ENCODE data around the gene ZNF107. TPM values are rescaled to one million over a fixed set of nuclear protein-coding genes. Genes with fewer than 3 reads are reported as not detected.
A peak's percentile ranks its signal among the peaks of the same experiment; 100 is the strongest.

Gene ZNF107
- total and polyA plus RNA-seq, 2 donors (not counting 1 experiment from before 2014, with no cell fraction given) = 22.0 to 70.7 TPM

DNA sequence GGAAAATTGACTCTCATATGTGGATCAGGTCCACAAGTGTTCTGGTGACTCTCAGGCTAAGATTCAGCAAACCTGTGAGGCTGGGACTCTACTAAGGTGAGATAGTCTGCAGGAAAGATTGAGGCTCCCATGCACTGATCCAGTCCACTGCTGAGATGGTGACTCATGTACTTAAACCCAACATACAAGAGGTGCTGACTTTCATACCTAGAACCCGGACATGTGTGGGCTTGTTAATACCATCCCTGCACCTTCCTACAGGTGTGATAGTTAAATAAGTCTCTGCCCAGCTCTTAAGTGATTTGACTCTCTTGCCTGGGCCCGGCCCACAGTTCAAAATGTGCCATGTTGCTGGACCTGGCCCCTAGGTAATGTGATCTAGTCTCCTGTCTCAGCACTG, 27.1 kb upstream of the ZNF107 start:
- no peak overlapping the region for H3K4me2 ChIP-seq (replicated peaks; ENCODE audit: low read depth, low read length, poor library complexity, severe bottlenecking)
- H4K20me1 ChIP-seq (ENCODE audit: control insufficient read depth, insufficient read depth, low read length, poor library complexity, severe bottlenecking) = no peaks in the 10 kb centered on the region
- H3K27ac ChIP-seq (ENCODE audit: low read length in 2 of 2) = no peak overlapping the region
- no peaks in the 10 kb centered on the region for H3K79me2 ChIP-seq (ENCODE audit: control insufficient read depth, insufficient read depth, low read length)
- WGBS (ENCODE audit: insufficient coverage) = 93% methylated on average over 2 of the region's 2 CpGs
- ATAC-seq (ENCODE audit: low read depth) (no peak), DNase-seq (no peak)
- Mint-ChIP-seq H3K4me1 (no peaks in the 10 kb centered on the region), H3K9me3 (ENCODE audit: insufficient read depth) (no peaks in the 10 kb centered on the region), H3K27ac (no peak overlapping the region), H3K4me3 (no peak overlapping the region), H3K27me3 (no peaks in the 10 kb centered on the region)
- POLR2A ChIA-PET = no interaction called here
- H3K36me3 ChIP-seq (replicated peaks in 1 of 2; ENCODE audit: control extremely low read depth in 1 of 2, control insufficient read depth in 1 of 2, extremely low read depth in 1 of 2, insufficient read depth in 2 of 2, low read length in 1 of 2) = no peaks in the 10 kb centered on the region
- TF ChIP-seq EZH2 (IDR thresholded peaks at IDR 0.05; ENCODE audit: borderline replicate concordance, insufficient read depth, low read depth, low read length, poor library complexity, severe bottlenecking) = no peak
- TF ChIP-seq, protein P1, sequence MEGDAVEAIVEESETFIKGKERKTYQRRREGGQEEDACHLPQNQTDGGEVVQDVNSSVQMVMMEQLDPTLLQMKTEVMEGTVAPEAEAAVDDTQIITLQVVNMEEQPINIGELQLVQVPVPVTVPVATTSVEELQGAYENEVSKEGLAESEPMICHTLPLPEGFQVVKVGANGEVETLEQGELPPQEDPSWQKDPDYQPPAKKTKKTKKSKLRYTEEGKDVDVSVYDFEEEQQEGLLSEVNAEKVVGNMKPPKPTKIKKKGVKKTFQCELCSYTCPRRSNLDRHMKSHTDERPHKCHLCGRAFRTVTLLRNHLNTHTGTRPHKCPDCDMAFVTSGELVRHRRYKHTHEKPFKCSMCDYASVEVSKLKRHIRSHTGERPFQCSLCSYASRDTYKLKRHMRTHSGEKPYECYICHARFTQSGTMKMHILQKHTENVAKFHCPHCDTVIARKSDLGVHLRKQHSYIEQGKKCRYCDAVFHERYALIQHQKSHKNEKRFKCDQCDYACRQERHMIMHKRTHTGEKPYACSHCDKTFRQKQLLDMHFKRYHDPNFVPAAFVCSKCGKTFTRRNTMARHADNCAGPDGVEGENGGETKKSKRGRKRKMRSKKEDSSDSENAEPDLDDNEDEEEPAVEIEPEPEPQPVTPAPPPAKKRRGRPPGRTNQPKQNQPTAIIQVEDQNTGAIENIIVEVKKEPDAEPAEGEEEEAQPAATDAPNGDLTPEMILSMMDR (IDR thresholded peaks at IDR 0.05) = no peak
- H3K9me3 ChIP-seq (ENCODE audit: control extremely low read depth in 1 of 3, control insufficient read depth in 2 of 3, insufficient read depth in 1 of 3, low read length in 2 of 3) = no peaks in the 10 kb centered on the region
- no peaks in the 10 kb centered on the region for H3K27me3 ChIP-seq (replicated peaks in 1 of 4; ENCODE audit: control extremely low read depth in 1 of 4, control insufficient read depth in 3 of 4, insufficient read depth in 4 of 4, low read length in 3 of 4)
- H2AFZ ChIP-seq (ENCODE audit: insufficient read depth, low read depth, low read length, poor library complexity, severe bottlenecking) = peak overlapping the region; percentile 12
- H3K4me1 ChIP-seq (ENCODE audit: control insufficient read depth in 2 of 2, insufficient read depth in 2 of 2, low read length in 2 of 2) = no peaks in the 10 kb centered on the region
- intact Hi-C loops (cut with micrococcal nuclease) = loop anchor here (10.0 kb wide), 1 partner anchor 666 kb away; no protein-coding TSS in a partner anchor
- H3K9ac ChIP-seq (ENCODE audit: low read length) = no peak overlapping the region
- CTCF ChIA-PET = interaction anchor here (0.6 kb wide), 1 partner anchor 582 kb away, joined by 4 read pairs; no protein-coding TSS in a partner anchor
- no peak overlapping the region for H3K4me3 ChIP-seq (ENCODE audit: control extremely low read depth in 1 of 5, extremely low read depth in 1 of 5, insufficient read depth in 1 of 5, low read depth in 2 of 5, low read length in 4 of 5)

DNA sequence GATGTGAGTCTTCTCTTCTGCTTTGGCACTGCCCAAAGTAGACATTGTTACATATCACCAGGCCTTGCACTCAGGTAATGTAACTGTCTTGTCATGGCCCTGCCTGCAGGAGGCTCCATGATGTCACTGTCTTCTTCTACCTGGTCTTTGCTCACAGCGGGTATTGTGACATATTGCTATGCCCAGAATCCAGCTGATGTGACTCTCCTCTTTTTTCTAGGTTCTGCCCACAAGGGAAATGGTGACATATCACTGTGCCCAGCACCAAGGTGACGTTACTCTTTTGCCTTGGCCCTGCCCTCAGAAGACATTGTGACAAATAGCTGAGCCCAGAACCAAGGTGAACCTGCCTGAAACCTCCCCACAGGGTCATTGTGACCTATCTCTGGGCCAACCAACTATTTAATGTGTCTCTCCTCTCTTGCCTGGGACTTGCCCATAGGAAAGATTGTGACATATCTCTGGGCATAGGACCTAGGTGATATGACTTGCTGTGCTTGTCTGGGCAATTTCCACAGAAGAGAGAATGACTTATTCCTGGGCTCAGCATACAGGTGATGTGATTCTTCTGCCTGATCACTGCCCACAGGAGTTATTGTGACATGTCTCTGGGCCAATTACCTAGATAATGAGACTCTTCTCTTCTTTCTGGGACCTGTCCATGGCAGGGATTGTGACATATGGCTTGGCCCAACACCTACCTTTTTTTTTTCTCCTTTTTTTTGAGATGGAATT, 26.5 kb upstream of the ZNF107 start:
- Mint-ChIP-seq H3K4me3 (no peak overlapping the region), H3K27ac (no peak overlapping the region), H3K4me1 (no peaks in the 10 kb centered on the region), H3K27me3 (no peaks in the 10 kb centered on the region), H3K9me3 (ENCODE audit: insufficient read depth) (no peaks in the 10 kb centered on the region)
- intact Hi-C loops (cut with micrococcal nuclease) = loop anchor here (10.0 kb wide), 1 partner anchor 665 kb away; no protein-coding TSS in a partner anchor
- TF ChIP-seq, protein P1 (IDR thresholded peaks at IDR 0.05) = peak; percentile 13
- no peak for TF ChIP-seq EZH2 (IDR thresholded peaks at IDR 0.05; ENCODE audit: borderline replicate concordance, insufficient read depth, low read depth, low read length, poor library complexity, severe bottlenecking)
- H3K36me3 ChIP-seq (replicated peaks in 1 of 2; ENCODE audit: control extremely low read depth in 1 of 2, control insufficient read depth in 1 of 2, extremely low read depth in 1 of 2, insufficient read depth in 2 of 2, low read length in 1 of 2) = no peaks in the 10 kb centered on the region
- H3K9me3 ChIP-seq (ENCODE audit: control extremely low read depth in 1 of 3, control insufficient read depth in 2 of 3, insufficient read depth in 1 of 3, low read length in 2 of 3) = no peaks in the 10 kb centered on the region
- no peak overlapping the region for H3K27ac ChIP-seq (ENCODE audit: low read length in 2 of 2)
- ChIA-PET POLR2A (no interaction called here), CTCF (interaction anchor here (0.6 to 1.6 kb wide), 4 partner anchors 8 to 582 kb away, joined by 3 to 4 read pairs (median 4); no protein-coding TSS in a partner anchor)
- no peaks in the 10 kb centered on the region for H3K79me2 ChIP-seq (ENCODE audit: control insufficient read depth, insufficient read depth, low read length)
- peak overlapping the region; percentile 12 for H2AFZ ChIP-seq (ENCODE audit: insufficient read depth, low read depth, low read length, poor library complexity, severe bottlenecking)
- H3K4me3 ChIP-seq (ENCODE audit: control extremely low read depth in 1 of 5, extremely low read depth in 1 of 5, insufficient read depth in 1 of 5, low read depth in 2 of 5, low read length in 4 of 5) = no peak overlapping the region
- H3K4me2 ChIP-seq (replicated peaks; ENCODE audit: low read depth, low read length, poor library complexity, severe bottlenecking) = no peak overlapping the region
- ATAC-seq (ENCODE audit: low read depth) (peak; percentile 24), DNase-seq (no peak)
- H4K20me1 ChIP-seq (ENCODE audit: control insufficient read depth, insufficient read depth, low read length, poor library complexity, severe bottlenecking) = no peaks in the 10 kb centered on the region
- no peaks in the 10 kb centered on the region for H3K4me1 ChIP-seq (ENCODE audit: control insufficient read depth in 2 of 2, insufficient read depth in 2 of 2, low read length in 2 of 2)
- 0% methylated on average over 1 of the region's 2 CpGs for WGBS (ENCODE audit: insufficient coverage)
- no peak overlapping the region for H3K9ac ChIP-seq (ENCODE audit: low read length)
- H3K27me3 ChIP-seq (replicated peaks in 1 of 4; ENCODE audit: control extremely low read depth in 1 of 4, control insufficient read depth in 3 of 4, insufficient read depth in 4 of 4, low read length in 3 of 4) = no peaks in the 10 kb centered on the region

All from B cell (primary cell).